PC-3 (cell line): Measurements from ENCODE around the gene MAP10. TPM values are rescaled to one million over a fixed set of nuclear protein-coding genes. Genes with fewer than 3 reads are reported as not detected.

Experiments used
- ATAC-seq: fragments of 200-7000 bp; cut with Tn5 transposase; 2 replicates; pipeline ENCODE4 v1.9.1; 2020; ENCODE audit warnings: mild to moderate bottlenecking, moderate library complexity
- BruUV-seq: library from RNA; stranded (reverse); fragments of 400-500 nt; replicated peaks from 2 replicates; lab custom pipeline; 2021; lab: Mats Ljungman, UMichigan
- CTCF ChIA-PET: fragments of 300-600 bp; sonication (Branson Sonifier 250); formaldehyde crosslinking; loops from one replicate; lab custom pipeline; 2022; ENCODE audit warnings: antibody characterized with exemption; lab: Charles Lee
- POLR2A ChIA-PET: fragments of 300-600 bp; sonication (Branson Sonifier 250); formaldehyde crosslinking; loops from one replicate; lab custom pipeline; 2022; ENCODE audit warnings: antibody characterized with exemption; ENCODE audit not compliant: unreplicated experiment; lab: Charles Lee
- DNase-seq: peaks from one replicate; pipeline ENCODE4 v3.0.0-alpha.2; 2015
- H2AFZ ChIP-seq: fragments of 300-600 bp; sonication (generic); 2 replicates; pipeline ENCODE4 v1.6.0; 2016; ENCODE audit warnings: antibody characterized with exemption, low read length
- H3F3A ChIP-seq: fragments of 300-600 bp; sonication (generic); one replicate; pipeline ENCODE4 v1.6.0; 2017; ENCODE audit warnings: antibody characterized with exemption, low read length, control low read depth, mild to moderate bottlenecking; ENCODE audit not compliant: unreplicated experiment
- H3K27ac ChIP-seq: fragments of 300-600 bp; sonication (generic); 2 replicates; pipeline ENCODE4 v1.5.1; 2016; ENCODE audit warnings: mild to moderate bottlenecking, low read length
- H3K27me3 ChIP-seq: fragments of 300-600 bp; sonication (generic); 2 replicates; pipeline ENCODE4 v1.6.1; 2016; ENCODE audit warnings: low read length, mixed read lengths
- H3K36me3 ChIP-seq: fragments of 300-600 bp; sonication (generic); 2 replicates; pipeline ENCODE4 v1.6.1; 2016; ENCODE audit warnings: low read depth, mixed run types, low read length, mixed read lengths
- H3K4me1 ChIP-seq: fragments of 300-600 bp; sonication (generic); 2 replicates; pipeline ENCODE4 v1.5.1; 2016; ENCODE audit warnings: low read length; ENCODE audit not compliant: insufficient read depth
- H3K4me2 ChIP-seq: fragments of 300-600 bp; sonication (generic); 2 replicates; pipeline ENCODE4 v1.6.0; 2016; ENCODE audit warnings: low read length
- H3K4me3 ChIP-seq: fragments of 300-600 bp; sonication (generic); 2 replicates; pipeline ENCODE4 v1.5.1; 2016; ENCODE audit warnings: mild to moderate bottlenecking, low read length, mixed read lengths
- H3K79me2 ChIP-seq: fragments of 300-600 bp; sonication (generic); 2 replicates; pipeline ENCODE4 v1.6.1; 2017; ENCODE audit warnings: low read length, mixed read lengths
- H3K9ac ChIP-seq: fragments of 300-600 bp; sonication (generic); 2 replicates; pipeline ENCODE4 v1.6.0; 2016; ENCODE audit warnings: mild to moderate bottlenecking, low read length
- H3K9me2 ChIP-seq: fragments of 300-600 bp; sonication (generic); replicated peaks from 2 replicates; pipeline ENCODE4 v1.6.1; 2016; ENCODE audit warnings: mixed run types, low read length, mixed read lengths
- H3K9me3 ChIP-seq: fragments of 300-600 bp; sonication (generic); 2 replicates; pipeline ENCODE4 v1.6.1; 2016; ENCODE audit warnings: low read length, mixed read lengths
- H4K20me1 ChIP-seq: fragments of 300-600 bp; sonication (generic); 2 replicates; pipeline ENCODE4 v1.6.1; 2016; ENCODE audit warnings: low read length, mixed read lengths
- CTCF ChIP-seq: fragments of 300-600 bp; sonication (generic); conservative IDR thresholded peaks from 2 replicates; pipeline ENCODE4 v1.5.1; 2017; ENCODE audit warnings: antibody characterized with exemption, low read depth, mild to moderate bottlenecking, low read length
- EZH2 ChIP-seq: fragments of 300-600 bp; sonication (generic); IDR thresholded peaks from one replicate; pipeline ENCODE4 v1.6.1; 2017; ENCODE audit warnings: antibody characterized with exemption, mild to moderate bottlenecking, low read length; ENCODE audit not compliant: unreplicated experiment
- EZH2phosphoT487 ChIP-seq: fragments of 300-600 bp; sonication (generic); IDR thresholded peaks from 2 replicates; pipeline ENCODE4 v1.6.1; 2018; ENCODE audit warnings: mild to moderate bottlenecking, antibody characterized with exemption, low read length, borderline replicate concordance
- intact Hi-C: fragments of 100-400 bp; cut with micrococcal nuclease; formaldehyde crosslinking; loops from 2 replicates; pipeline ENCODE4 v1.9.0; 2023
- total RNA-seq: library from RNA; depleted of rRNA; stranded (reverse); fragments of >200 nt; gene quantifications from 2 replicates; pipeline ENCODE4 v1.2.3, GENCODE V29; 2014

The MAP10 gene
- total RNA-seq, 1 experiment from 2014 or later: not detected

DNA sequence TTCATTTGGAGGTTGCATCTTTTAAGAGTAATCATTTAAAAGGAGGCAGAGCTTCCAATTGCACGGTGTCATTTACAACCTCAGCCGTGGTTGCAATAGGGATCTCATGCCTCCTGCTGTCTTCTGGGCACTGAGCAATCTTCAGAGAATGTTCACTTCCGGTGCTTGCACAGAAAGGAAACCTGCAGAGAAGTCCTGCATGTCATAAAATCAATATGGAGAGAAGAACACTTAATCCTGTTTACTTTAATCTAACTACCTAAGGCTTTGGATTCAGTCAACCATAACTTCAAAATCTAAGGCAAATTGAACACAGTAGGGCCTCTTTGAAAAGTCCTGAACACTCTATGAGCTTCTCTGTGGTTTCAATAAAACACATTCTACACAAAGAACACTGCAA lies 11.3 kb upstream of the MAP10 start:
- DNase-seq (peak; percentile 78), ATAC-seq (peak; percentile 98)
- Histone ChIP-seq H3K27ac (no peak overlapping the region), H2AFZ (peak overlapping the region; percentile 51), H3K9ac (no peak overlapping the region), H4K20me1 (no peaks in the 10 kb centered on the region), H3K4me3 (no peak overlapping the region), H3F3A (no peaks in the 10 kb centered on the region), H3K9me2 (no peaks in the 10 kb centered on the region), H3K4me2 (peak overlapping the region; percentile 39), H3K36me3 (no peaks in the 10 kb centered on the region), H3K79me2 (no peaks in the 10 kb centered on the region), H3K9me3 (no peaks in the 10 kb centered on the region), H3K4me1 (peaks cover 12% of the 10 kb centered on the region), H3K27me3 (no peaks in the 10 kb centered on the region)
- TF ChIP-seq EZH2 (no peak), EZH2phosphoT487 (no peak), CTCF (peak; percentile 50; the same call in 1 of the 2 replicates)
- BruUV-seq: no TSS peak
- ChIA-PET POLR2A (interaction anchor here (0.5 to 0.7 kb wide), 2 partner anchors 314 to 367 kb away, joined by 3 to 8 read pairs; no protein-coding TSS in a partner anchor), CTCF (interaction anchor here (0.5 kb wide), 1 partner anchor 164 kb away, joined by 3 read pairs; the partner anchor contains the start of gene SIPA1L2)
- intact Hi-C loops: loop anchor here (1.0 kb wide), 1 partner anchor 158 kb away; no protein-coding TSS in a partner anchor

GRCh38 chr1:232795497-232796053 lies 9.6 kb upstream of the MAP10 start:
- H3K9me3 ChIP-seq: no peaks in the 10 kb centered on the region
- no peak overlapping the region for H3K9ac ChIP-seq
- H3K4me2 ChIP-seq: no peak overlapping the region
- no peak for TF ChIP-seq CTCF
- no peak for TF ChIP-seq EZH2phosphoT487
- TF ChIP-seq EZH2: no peak
- no peak for DNase-seq
- peaks cover 12% of the 10 kb centered on the region for H3K4me1 ChIP-seq
- no peaks in the 10 kb centered on the region for H3K27me3 ChIP-seq
- POLR2A ChIA-PET: no interaction called here
- no peak overlapping the region for H3K27ac ChIP-seq
- CTCF ChIA-PET: no interaction called here
- H3K79me2 ChIP-seq: no peaks in the 10 kb centered on the region
- intact Hi-C loops: no loop called here
- H3K9me2 ChIP-seq: no peaks in the 10 kb centered on the region
- H3K4me3 ChIP-seq: no peak overlapping the region
- no peaks in the 10 kb centered on the region for H4K20me1 ChIP-seq
- no peak overlapping the region for H2AFZ ChIP-seq
- no peak for ATAC-seq
- BruUV-seq: no TSS peak
- H3F3A ChIP-seq: no peaks in the 10 kb centered on the region
- no peaks in the 10 kb centered on the region for H3K36me3 ChIP-seq

- no peak overlapping the region for H3K27ac ChIP-seq
- ATAC-seq: no peak
- H3K4me2 ChIP-seq: no peak overlapping the region
- no peaks in the 10 kb centered on the region for H4K20me1 ChIP-seq
- POLR2A ChIA-PET: interaction anchor here (0.6 kb wide), 1 partner anchor 91 kb away, joined by 5 read pairs; no protein-coding TSS in a partner anchor
- no peaks in the 10 kb centered on the region for H3K79me2 ChIP-seq
- no peaks in the 10 kb centered on the region for H3K36me3 ChIP-seq
- H3F3A ChIP-seq: no peaks in the 10 kb centered on the region
- peaks cover 12% of the 10 kb centered on the region for H3K4me1 ChIP-seq
- no peak overlapping the region for H3K4me3 ChIP-seq
- TF ChIP-seq CTCF (no peak), EZH2 (no peak), EZH2phosphoT487 (no peak)
- H3K9me2 ChIP-seq: 0 out of 2 replicates have a peak, but pooled peaks cover 4% of the 10 kb centered on the region
- no peaks in the 10 kb centered on the region for H3K9me3 ChIP-seq
- no peaks in the 10 kb centered on the region for H3K27me3 ChIP-seq
- H2AFZ ChIP-seq: no peak overlapping the region
- intact Hi-C loops: no loop called here
- no peak for DNase-seq
- no peak overlapping the region for H3K9ac ChIP-seq
- CTCF ChIA-PET: no interaction called here
- BruUV-seq: no TSS peak
These were observed 7.2 kb upstream of the MAP10 start for GRCh38 chr1:232797856-232798510.
